T-helper 2 cell (primary cell): ENCODE data around the gene DPH7.
A peak's percentile ranks its signal among the peaks of the same experiment; 100 is the strongest.
"Not testable (repeated sequence)": the region's sequence is repeated elsewhere in the genome, so short reads cannot be mapped to it uniquely, and the experiment has no call there.

Experiments used
- DNase-seq, 5 experiments: peaks; one replicate each; pipeline versions ENCODE4 v3.0.0 to v3.0.0-alpha.2; 2012 to 2022

The DPH7 gene

GRCh38 chr9:137545123-137545522, 33.6 kb downstream of the DPH7 start:
- DNase-seq = no peak

GRCh38 chr9:137544176-137544760, 34.5 kb downstream of the DPH7 start:
- DNase-seq = no peak

- DNase-seq = no peak
These were observed 35.3 kb downstream of the DPH7 start for GRCh38 chr9:137543237-137543963.

GRCh38 chr9:137542486-137542885, 36.2 kb downstream of the DPH7 start:
- no peak for DNase-seq

- DNase-seq = no peak
These were observed 38.2 kb downstream of the DPH7 start for GRCh38 chr9:137540536-137540935.

- no peak for DNase-seq
These were observed 40.7 kb downstream of the DPH7 start for GRCh38 chr9:137538058-137538457.

- DNase-seq = peak in 1 of 5 experiments; percentile 76
These were observed 42.1 kb downstream of the DPH7 start for GRCh38 chr9:137536594-137537131.

GRCh38 chr9:137535120-137535428, 43.7 kb downstream of the DPH7 start:
- no peak for DNase-seq

- DNase-seq = peak in 1 of 5 experiments; percentile 43
These were observed 44.2 kb downstream of the DPH7 start for GRCh38 chr9:137534256-137535119.

- DNase-seq = not testable (repeated sequence)
These were observed 45.7 kb downstream of the DPH7 start for GRCh38 chr9:137532891-137533468.

- DNase-seq = no peak
These were observed 47.5 kb downstream of the DPH7 start for GRCh38 chr9:137531099-137531765.

GRCh38 chr9:137530331-137530730, 48.4 kb downstream of the DPH7 start:
- DNase-seq = no peak

GRCh38 chr9:137524981-137525317, 53.8 kb downstream of the DPH7 start:
- no peak for DNase-seq

GRCh38 chr9:137524161-137524980, 54.4 kb downstream of the DPH7 start:
- DNase-seq = no peak

GRCh38 chr9:137522746-137523455, 55.8 kb downstream of the DPH7 start:
- no peak for DNase-seq

- DNase-seq = no peak
These were observed 57.2 kb downstream of the DPH7 start for GRCh38 chr9:137521405-137521985.

GRCh38 chr9:137520614-137521404, 57.9 kb downstream of the DPH7 start:
- DNase-seq = no peak

- no peak for DNase-seq
These were observed 59.2 kb downstream of the DPH7 start for GRCh38 chr9:137519553-137519952.

- DNase-seq = not testable (repeated sequence)
These were observed 59.9 kb downstream of the DPH7 start for GRCh38 chr9:137518661-137519459.
